Measurements from ENCODE around the gene PEPD. TPM values are rescaled to one million over a fixed set of nuclear protein-coding genes. Genes with fewer than 3 reads are reported as not detected.

Gene PEPD
- total and polyA plus RNA-seq, 10 of the 15 experiments (the other 5 are each of a cell fraction or from before 2014, with no cell fraction given) = 1.4 to 52.0 (median 20.2) TPM

GRCh38 chr19:33392341-33393285, 129.0 kb downstream of the PEPD start:
- Histone ChIP-seq H3K27me3 (replicated peaks in 1 of 2; ENCODE audit: control insufficient read depth in 2 of 2, insufficient read depth in 2 of 2, low read length in 1 of 2) (no peaks in the 10 kb centered on the region), H3K36me3 (ENCODE audit: control insufficient read depth in 2 of 2, insufficient read depth in 2 of 2, low read length in 1 of 2) (no peaks in the 10 kb centered on the region), H3K9ac (ENCODE audit: control insufficient read depth, insufficient read depth, low read length) (no peak overlapping the region), H2AFZ (ENCODE audit: control insufficient read depth, low read depth, low read length) (no peak overlapping the region), H4K20me1 (ENCODE audit: control insufficient read depth, insufficient read depth) (no peaks in the 10 kb centered on the region), H3K4me2 (ENCODE audit: control insufficient read depth, insufficient read depth) (no peak overlapping the region), H3K4me3 (no peak overlapping the region), H3K79me2 (ENCODE audit: control insufficient read depth, insufficient read depth, low read length) (no peaks in the 10 kb centered on the region), H3K27ac (ENCODE audit: control insufficient read depth, insufficient read depth) (no peak overlapping the region), H3K9me3 (replicated peaks; ENCODE audit: control insufficient read depth, insufficient read depth, low read length) (no peaks in the 10 kb centered on the region), H3K4me1 (ENCODE audit: control insufficient read depth, insufficient read depth, low read length) (no peaks in the 10 kb centered on the region)
- CTCF ChIA-PET = interaction anchor here (0.7 kb wide), 1 partner anchor 244 kb away, joined by 3 read pairs; no protein-coding TSS in a partner anchor
- no TSS peak for BruUV-seq (replicated peaks)
- in situ Hi-C loops (cut with MboI) = no loop called here
- SMC1A ChIA-PET (ENCODE audit: uncharacterized antibody, unreplicated experiment) = no interaction called here
- TF ChIP-seq GATAD2B (conservative IDR thresholded peaks at IDR 0.05; ENCODE audit: low read depth) = no peak
- TF ChIP-seq BRCA1 (IDR thresholded peaks at IDR 0.05; ENCODE audit: low read depth, low read length) = no peak
- TF ChIP-seq MXI1 (IDR thresholded peaks at IDR 0.05; ENCODE audit: low read depth, low read length) = no peak
- no peak for TF ChIP-seq BMI1 (IDR thresholded peaks at IDR 0.05; ENCODE audit: borderline replicate concordance)
- no peak for TF ChIP-seq USF1 (IDR thresholded peaks at IDR 0.05; ENCODE audit: borderline replicate concordance, extremely low read length, insufficient read depth, low read depth, low read length)
- TF ChIP-seq CREB1 (IDR thresholded peaks at IDR 0.05; ENCODE audit: low read depth) = no peak
- no peak for TF ChIP-seq SMC3 (IDR thresholded peaks at IDR 0.05; ENCODE audit: borderline replicate concordance, low read length)
- TF ChIP-seq SIX5 (IDR thresholded peaks at IDR 0.05; ENCODE audit: low read depth, low read length, severe bottlenecking) = no peak
- TF ChIP-seq SUZ12 (IDR thresholded peaks at IDR 0.05; ENCODE audit: unreplicated experiment) = no peak
- POLR2A ChIA-PET = no interaction called here
- intact Hi-C loops (cut with micrococcal nuclease; ENCODE audit: unreplicated experiment) = no loop called here
- WGBS (ENCODE audit: insufficient coverage, insufficient replicate concordance, low lambda C conversion rate, missing lambda C conversion rate) = 75% methylated on average over 27 of the region's 39 CpGs
- ATAC-seq (no peak), DNase-seq (ENCODE audit: low read depth, low spot score) (no peak), FAIRE-seq (no peak)
- RAD21 ChIA-PET (ENCODE audit: unreplicated experiment) = no interaction called here
